OCI-LY1 (cell line): Measurements from ENCODE around the gene NUCB2.

Source experiments
- H2AFZ ChIP-seq: fragments of 200-600 bp; sonication (generic), shearing (Covaris generic); 2 replicates; pipeline ENCODE4 v1.6.0; 2014; ENCODE audit warnings: antibody characterized with exemption, mild to moderate bottlenecking, low read length
- H3F3A ChIP-seq: fragments of 200-600 bp; sonication (generic), shearing (Covaris generic); 2 replicates; pipeline ENCODE4 v1.6.0; 2014; ENCODE audit warnings: mild to moderate bottlenecking, antibody characterized with exemption, low read length, moderate library complexity; ENCODE audit not compliant: insufficient read depth
- H3K27ac ChIP-seq: fragments of 200-600 bp; sonication (generic); 2 replicates; pipeline ENCODE4 v1.5.1; 2014; ENCODE audit warnings: low read length, mixed run types, mild to moderate bottlenecking, low read depth; ENCODE audit not compliant: poor library complexity, severe bottlenecking
- H3K27me3 ChIP-seq: fragments of 200-600 bp; sonication (generic); 2 replicates; pipeline ENCODE4 v1.6.0; 2014; ENCODE audit warnings: antibody characterized with exemption, mild to moderate bottlenecking, low read length, moderate library complexity; ENCODE audit not compliant: insufficient read depth
- H3K36me3 ChIP-seq: fragments of 200-600 bp; sonication (generic); 2 replicates; pipeline ENCODE4 v1.6.1; 2014; ENCODE audit warnings: mild to moderate bottlenecking, antibody characterized with exemption, low read length, moderate library complexity, mixed read lengths; ENCODE audit not compliant: insufficient read depth
- H3K4me1 ChIP-seq: fragments of 200-600 bp; sonication (generic); 2 replicates; pipeline ENCODE4 v1.5.1; 2014; ENCODE audit warnings: mild to moderate bottlenecking, low read length, moderate library complexity; ENCODE audit not compliant: insufficient read depth, severe bottlenecking
- H3K4me2 ChIP-seq: fragments of 200-600 bp; sonication (generic), shearing (Covaris generic); 2 replicates; pipeline ENCODE4 v1.6.1; 2014; ENCODE audit warnings: low read length
- H3K4me3 ChIP-seq: fragments of 200-600 bp; sonication (generic); 2 replicates; pipeline ENCODE4 v1.5.1; 2014; ENCODE audit warnings: low read length, low read depth, mild to moderate bottlenecking, mixed read lengths; ENCODE audit not compliant: poor library complexity, severe bottlenecking
- H3K79me2 ChIP-seq: fragments of 200-600 bp; shearing (Covaris generic); 2 replicates; pipeline ENCODE4 v1.6.1; 2016; ENCODE audit warnings: mixed run types, low read length, mixed read lengths; ENCODE audit not compliant: insufficient read depth
- H3K9ac ChIP-seq: fragments of 200-600 bp; sonication (generic), shearing (Covaris generic); 2 replicates; pipeline ENCODE4 v1.6.1; 2014; ENCODE audit warnings: mild to moderate bottlenecking, low read length, mixed read lengths
- H3K9me2 ChIP-seq: fragments of 200-600 bp; sonication (generic), shearing (Covaris generic); 2 replicates; pipeline ENCODE4 v1.6.1; 2014; ENCODE audit warnings: low read depth, mild to moderate bottlenecking, low read length, mixed read lengths
- H3K9me3 ChIP-seq: fragments of 200-600 bp; shearing (Covaris generic); 2 replicates; pipeline ENCODE4 v1.6.1; 2014; ENCODE audit warnings: low read length, mixed read lengths
- H4K20me1 ChIP-seq: fragments of 200-600 bp; sonication (generic), shearing (Covaris generic); 2 replicates; pipeline ENCODE4 v1.6.0; 2016; ENCODE audit warnings: mild to moderate bottlenecking, low read length; ENCODE audit not compliant: insufficient read depth
- EZH2 ChIP-seq: fragments of 200-600 bp; sonication (generic), shearing (Covaris generic); IDR thresholded peaks from 2 replicates; pipeline ENCODE4 v1.8.0; 2017; ENCODE audit warnings: borderline replicate concordance, mixed run types, mild to moderate bottlenecking, antibody characterized with exemption, low read length, moderate library complexity, mixed read lengths
- TF ChIP-seq, protein P1 (sequence below): fragments of 200-600 bp; sonication (generic), shearing (Covaris generic); IDR thresholded peaks from 2 replicates; pipeline ENCODE4 v1.5.1; 2017; ENCODE audit warnings: mild to moderate bottlenecking, antibody characterized with exemption, low read length, moderate library complexity, mixed read lengths

The NUCB2 gene

DNA sequence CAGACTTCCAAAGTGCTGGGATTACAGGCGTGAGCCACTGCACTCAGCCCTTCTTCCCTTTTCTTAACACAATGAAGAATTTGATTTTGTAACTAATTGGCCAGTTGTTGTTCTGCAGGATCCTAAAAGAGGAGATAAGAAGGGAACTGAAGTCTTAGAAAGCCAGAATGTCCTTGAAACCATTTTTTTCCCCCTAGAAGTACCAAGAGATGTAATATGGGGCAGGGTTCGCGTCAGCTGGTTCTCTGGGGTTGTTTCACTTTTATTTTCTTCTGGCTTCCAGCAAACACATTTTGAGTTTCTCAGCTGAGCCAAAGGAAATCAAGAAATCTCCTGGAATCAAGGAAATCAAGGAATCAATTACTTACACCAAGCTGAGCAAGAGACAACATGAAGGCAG, 7.6 kb upstream of the NUCB2 start:
- no peak overlapping the region for H3K4me2 ChIP-seq
- no peaks in the 10 kb centered on the region for H3K79me2 ChIP-seq
- no peaks in the 10 kb centered on the region for H3F3A ChIP-seq
- no peaks in the 10 kb centered on the region for H3K27me3 ChIP-seq
- H4K20me1 ChIP-seq, result no peaks in the 10 kb centered on the region
- no peak overlapping the region for H3K9ac ChIP-seq
- no peak overlapping the region for H2AFZ ChIP-seq
- TF ChIP-seq EZH2, result no peak
- TF ChIP-seq, protein P1, sequence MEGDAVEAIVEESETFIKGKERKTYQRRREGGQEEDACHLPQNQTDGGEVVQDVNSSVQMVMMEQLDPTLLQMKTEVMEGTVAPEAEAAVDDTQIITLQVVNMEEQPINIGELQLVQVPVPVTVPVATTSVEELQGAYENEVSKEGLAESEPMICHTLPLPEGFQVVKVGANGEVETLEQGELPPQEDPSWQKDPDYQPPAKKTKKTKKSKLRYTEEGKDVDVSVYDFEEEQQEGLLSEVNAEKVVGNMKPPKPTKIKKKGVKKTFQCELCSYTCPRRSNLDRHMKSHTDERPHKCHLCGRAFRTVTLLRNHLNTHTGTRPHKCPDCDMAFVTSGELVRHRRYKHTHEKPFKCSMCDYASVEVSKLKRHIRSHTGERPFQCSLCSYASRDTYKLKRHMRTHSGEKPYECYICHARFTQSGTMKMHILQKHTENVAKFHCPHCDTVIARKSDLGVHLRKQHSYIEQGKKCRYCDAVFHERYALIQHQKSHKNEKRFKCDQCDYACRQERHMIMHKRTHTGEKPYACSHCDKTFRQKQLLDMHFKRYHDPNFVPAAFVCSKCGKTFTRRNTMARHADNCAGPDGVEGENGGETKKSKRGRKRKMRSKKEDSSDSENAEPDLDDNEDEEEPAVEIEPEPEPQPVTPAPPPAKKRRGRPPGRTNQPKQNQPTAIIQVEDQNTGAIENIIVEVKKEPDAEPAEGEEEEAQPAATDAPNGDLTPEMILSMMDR, result no peak
- H3K27ac ChIP-seq, result no peak overlapping the region
- H3K9me2 ChIP-seq, result no peaks in the 10 kb centered on the region
- H3K9me3 ChIP-seq, result no peaks in the 10 kb centered on the region
- no peak overlapping the region for H3K4me3 ChIP-seq
- peaks cover 3% of the 10 kb centered on the region for H3K4me1 ChIP-seq
- H3K36me3 ChIP-seq, result no peaks in the 10 kb centered on the region

DNA sequence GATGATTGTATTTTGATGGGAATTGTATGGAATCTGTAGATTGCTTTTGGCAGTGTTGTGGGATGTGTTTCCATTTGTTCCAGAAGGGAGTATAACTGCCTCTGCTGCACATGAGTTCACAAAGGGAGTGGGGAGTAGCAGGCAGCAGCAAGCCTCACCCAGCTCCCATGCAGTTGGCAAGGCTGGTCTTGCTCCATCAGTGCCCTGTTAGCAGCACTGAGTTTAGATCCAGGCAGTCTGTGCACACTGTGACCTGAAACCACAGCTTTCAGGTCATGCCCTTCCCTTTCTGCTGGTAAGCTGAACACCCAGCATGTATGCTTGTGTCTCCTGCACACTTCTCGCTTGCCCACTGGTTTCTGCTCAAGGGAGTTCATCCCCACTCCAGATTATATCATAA, 3.7 kb upstream of the NUCB2 start:
- Histone ChIP-seq H3K9ac (no peak overlapping the region), H3F3A (no peaks in the 10 kb centered on the region), H3K27ac (no peak overlapping the region), H3K27me3 (no peaks in the 10 kb centered on the region), H4K20me1 (no peaks in the 10 kb centered on the region), H2AFZ (no peak overlapping the region), H3K4me2 (no peak overlapping the region), H3K36me3 (no peaks in the 10 kb centered on the region), H3K9me3 (no peaks in the 10 kb centered on the region), H3K4me3 (no peak overlapping the region), H3K4me1 (peaks cover 21% of the 10 kb centered on the region), H3K9me2 (no peaks in the 10 kb centered on the region), H3K79me2 (peaks cover 6% of the 10 kb centered on the region)
- no peak for TF ChIP-seq EZH2
- TF ChIP-seq, protein P1, result no peak

DNA sequence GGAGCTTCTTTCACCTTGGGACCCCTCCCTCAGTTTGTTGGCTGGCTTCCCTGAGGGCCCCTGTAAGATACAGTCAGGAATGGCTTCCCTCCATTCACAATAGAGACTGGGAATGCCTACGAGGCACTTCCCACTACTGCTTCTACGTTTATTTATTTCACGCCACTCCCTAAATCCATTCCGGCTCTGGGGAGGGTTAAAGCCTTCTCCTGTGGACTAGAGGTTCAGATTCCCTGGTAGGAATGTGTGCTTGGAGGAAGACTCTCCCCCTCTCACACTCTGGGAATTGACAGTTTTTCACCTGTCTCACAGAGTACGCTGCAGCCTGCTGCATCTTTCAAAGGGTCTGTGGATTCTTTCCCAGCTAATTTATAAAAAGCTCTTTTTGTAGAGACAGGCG, 3.3 kb upstream of the NUCB2 start:
- H3K9ac ChIP-seq, result no peak overlapping the region
- no peaks in the 10 kb centered on the region for H3K9me2 ChIP-seq
- H3K4me2 ChIP-seq, result no peak overlapping the region
- peaks cover 8% of the 10 kb centered on the region for H3K79me2 ChIP-seq
- no peak overlapping the region for H2AFZ ChIP-seq
- peaks cover 25% of the 10 kb centered on the region for H3K4me1 ChIP-seq
- H3F3A ChIP-seq, result no peaks in the 10 kb centered on the region
- H3K27ac ChIP-seq, result no peak overlapping the region
- TF ChIP-seq, protein P1, result no peak
- TF ChIP-seq EZH2, result no peak
- H3K9me3 ChIP-seq, result no peaks in the 10 kb centered on the region
- H3K36me3 ChIP-seq, result no peaks in the 10 kb centered on the region
- H3K27me3 ChIP-seq, result no peaks in the 10 kb centered on the region
- no peaks in the 10 kb centered on the region for H4K20me1 ChIP-seq
- H3K4me3 ChIP-seq, result no peak overlapping the region
